ENCODE data around the gene PUSL1. TPM values are rescaled to one million over a fixed set of nuclear protein-coding genes. Genes with fewer than 3 reads are reported as not detected.

PUSL1 gene
- total and polyA plus RNA-seq, 2 of the 13 experiments (the other 11 are each of a cell fraction or from before 2014, with no cell fraction given) = 8.3 to 22.2 TPM

GRCh38 chr1:1267488-1268283 is 40.7 kb upstream of the PUSL1 start:
- Histone ChIP-seq H3K4me2 (ENCODE audit: low read depth, low read length) (no peak overlapping the region), H3K79me2 (ENCODE audit: insufficient read depth, low read length) (peaks cover 35% of the 10 kb centered on the region), H3K9ac (ENCODE audit: insufficient read depth, low read depth, low read length) (no peak overlapping the region), H3K4me3 (replicated peaks in 1 of 3; ENCODE audit: insufficient read depth in 1 of 3, low read depth in 2 of 3, low read length in 3 of 3) (no peak overlapping the region), H3K4me1 (ENCODE audit: insufficient read depth, low read length) (peaks cover 27% of the 10 kb centered on the region), H4K20me1 (ENCODE audit: insufficient read depth, low read length) (peaks cover 18% of the 10 kb centered on the region; the same call in 1 of the 2 replicates), H3K36me3 (replicated peaks in 1 of 2; ENCODE audit: control insufficient read depth in 1 of 2, insufficient read depth in 2 of 2, low read length in 2 of 2) (peaks cover 9 to 47% of the 10 kb centered on the region in 2 experiments), H3K9me3 (ENCODE audit: low read length) (no peaks in the 10 kb centered on the region), H3K27ac (ENCODE audit: extremely low read length, insufficient read depth, low read length) (no peak overlapping the region), H2AFZ (ENCODE audit: low read length) (no peak overlapping the region), H3K27me3 (ENCODE audit: control insufficient read depth in 1 of 2, insufficient read depth in 2 of 2, low read length in 2 of 2) (no peaks in the 10 kb centered on the region)
- ChIA-PET POLR2A (no interaction called here), CTCF (ENCODE audit: low intra/inter-chr PET ratio, low total read pairs) (no interaction called here)
- BruUV-seq (replicated peaks) = no TSS peak
- intact Hi-C loops (cut with micrococcal nuclease; ENCODE audit: unreplicated experiment) (no loop called here), in situ Hi-C loops (cut with HindIII; ENCODE audit: extremely low pct_ligation_motif_present, low pct_unique_long_range_greater_than_20kb) (no loop called here)
- WGBS (ENCODE audit: low lambda C conversion rate) = 99% methylated on average over 33 of the region's 39 CpGs
- no peak for ATAC-seq
- no peak for FAIRE-seq
- TF ChIP-seq RBFOX2 (IDR thresholded peaks at IDR 0.05; ENCODE audit: low read depth, low read length) (peak; percentile 42; the same call in 1 of the 2 replicates), NAIF1 (CRISPR knock-in tag; IDR thresholded peaks at IDR 0.05; ENCODE audit: borderline replicate concordance) (no peak), AGO2 (optimal IDR thresholded peaks at IDR 0.05; ENCODE audit: low read depth, low read length) (peak; percentile 68), ZNF256 (CRISPR knock-in tag; conservative IDR thresholded peaks at IDR 0.05) (no peak)
- no peak for DNase-seq (ENCODE audit: low spot score)

GRCh38 chr1:1268284-1268682 is 40.1 kb upstream of the PUSL1 start:
- H3K9me3 ChIP-seq (ENCODE audit: low read length) = no peaks in the 10 kb centered on the region
- FAIRE-seq = no peak
- H4K20me1 ChIP-seq (ENCODE audit: insufficient read depth, low read length) = peaks cover 21% of the 10 kb centered on the region; the same call in 1 of the 2 replicates
- H3K79me2 ChIP-seq (ENCODE audit: insufficient read depth, low read length) = peaks cover 41% of the 10 kb centered on the region
- no TSS peak for BruUV-seq (replicated peaks)
- in situ Hi-C loops (cut with HindIII; ENCODE audit: extremely low pct_ligation_motif_present, low pct_unique_long_range_greater_than_20kb) = no loop called here
- no peaks in the 10 kb centered on the region; a peak in 1 of 5 replicates for H3K27me3 ChIP-seq (ENCODE audit: control insufficient read depth in 1 of 2, insufficient read depth in 2 of 2, low read length in 2 of 2)
- no peak overlapping the region for H3K4me2 ChIP-seq (ENCODE audit: low read depth, low read length)
- no peak for DNase-seq (ENCODE audit: low spot score)
- peaks cover 9 to 41% of the 10 kb centered on the region in 2 experiments for H3K36me3 ChIP-seq (replicated peaks in 1 of 2; ENCODE audit: control insufficient read depth in 1 of 2, insufficient read depth in 2 of 2, low read length in 2 of 2)
- TF ChIP-seq TFDP1 (CRISPR knock-in tag; IDR thresholded peaks at IDR 0.05; ENCODE audit: borderline replicate concordance) (no peak), AGO2 (optimal IDR thresholded peaks at IDR 0.05; ENCODE audit: low read depth, low read length) (peak; percentile 13), ZNF546 (CRISPR knock-in tag; conservative IDR thresholded peaks at IDR 0.05) (no peak), FOXJ3 (CRISPR knock-in tag; IDR thresholded peaks at IDR 0.05; ENCODE audit: borderline replicate concordance) (no peak), IKZF4 (CRISPR knock-in tag; IDR thresholded peaks at IDR 0.05; ENCODE audit: borderline replicate concordance, low read depth, not compliant biosample characterization) (no peak), POLR2A (IDR thresholded peaks at IDR 0.05; ENCODE audit: insufficient read depth in 1 of 2, low read depth in 2 of 2, low read length in 2 of 2) (0 out of 4 replicates have a peak, but pooled peaks of 1 of the 2 experiments have one; percentile 20), ZNF44 (CRISPR knock-in tag; IDR thresholded peaks at IDR 0.05) (no peak), RBM22 (optimal IDR thresholded peaks at IDR 0.05; ENCODE audit: low read length) (peak; percentile 12), ZKSCAN8 (CRISPR knock-in tag; IDR thresholded peaks at IDR 0.05; ENCODE audit: borderline replicate concordance) (no peak)
- peaks cover 27% of the 10 kb centered on the region for H3K4me1 ChIP-seq (ENCODE audit: insufficient read depth, low read length)
- H3K4me3 ChIP-seq (replicated peaks in 1 of 3; ENCODE audit: insufficient read depth in 1 of 3, low read depth in 2 of 3, low read length in 3 of 3) = no peak overlapping the region
- H3K9ac ChIP-seq (ENCODE audit: insufficient read depth, low read depth, low read length) = no peak overlapping the region
- 96% methylated on average over 13 of the region's 13 CpGs for WGBS (ENCODE audit: low lambda C conversion rate)
- ATAC-seq = no peak
- POLR2A ChIA-PET = no interaction called here
- CTCF ChIA-PET (ENCODE audit: low intra/inter-chr PET ratio, low total read pairs) = no interaction called here
- no peak overlapping the region for H3K27ac ChIP-seq (ENCODE audit: extremely low read length, insufficient read depth, low read length)
- no peak overlapping the region for H2AFZ ChIP-seq (ENCODE audit: low read length)
- intact Hi-C loops (cut with micrococcal nuclease; ENCODE audit: unreplicated experiment) = no loop called here

Data from HepG2 (cell line).